ENCODE data around the gene NRBF2. TPM values are rescaled to one million over a fixed set of nuclear protein-coding genes. Genes with fewer than 3 reads are reported as not detected.

The NRBF2 gene
- total RNA-seq, 1 experiment from 2014 or later, result 44.9 TPM

DNA sequence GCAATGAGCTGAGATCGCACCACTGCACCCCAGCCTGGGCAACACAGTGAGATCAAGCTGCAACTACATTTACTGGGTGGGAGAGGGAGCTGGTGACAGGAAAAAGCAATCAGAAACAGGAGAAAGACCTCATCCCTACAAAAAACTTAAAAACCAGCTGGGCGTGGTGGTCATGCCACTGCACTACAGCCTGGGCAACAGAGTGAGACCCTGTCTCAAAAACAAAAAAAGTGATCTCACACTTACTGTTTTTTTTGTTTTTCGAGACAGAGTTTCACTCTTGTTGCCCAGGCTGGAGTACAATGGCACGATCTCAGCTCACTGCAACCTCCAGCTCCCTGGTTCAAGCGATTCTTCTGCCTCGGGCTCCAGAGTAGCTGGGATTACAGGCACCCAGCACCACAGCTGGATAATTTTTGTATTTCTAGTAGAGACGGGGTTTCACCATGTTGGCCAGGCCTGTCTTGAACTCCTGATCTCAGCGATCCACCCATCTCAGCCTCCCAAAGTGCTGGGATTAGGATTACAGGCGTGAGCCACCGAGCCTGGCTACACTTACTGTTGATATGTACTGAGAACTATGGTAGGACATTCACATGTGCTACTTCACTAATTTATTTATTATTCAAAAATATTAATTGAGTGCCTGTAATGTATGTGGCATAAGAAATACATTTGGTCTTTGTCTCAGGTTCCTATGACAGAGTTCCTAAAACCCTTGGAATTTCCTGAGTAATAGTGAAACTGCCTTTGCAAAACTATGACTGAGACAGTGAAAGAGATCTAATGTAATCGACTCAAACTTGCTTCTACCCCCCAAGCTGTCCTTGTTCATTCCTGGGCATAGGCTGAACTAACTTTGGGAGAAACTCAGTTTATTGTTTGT, 27.7 kb upstream of the NRBF2 start:
- ChIA-PET POLR2A (interaction anchor here (0.6 to 2.2 kb wide), 3 partner anchors 10 to 472 kb away, joined by 3 to 11 read pairs (median 3); partner anchors contain the start of gene NRBF2), CTCF (interaction anchor here (0.6 to 1.4 kb wide), 4 partner anchors 11 to 1441 kb away, joined by 3 to 5 read pairs (median 4); no protein-coding TSS in a partner anchor)
- no peaks in the 10 kb centered on the region for H3K36me3 Mint-ChIP-seq (ENCODE audit: insufficient read depth, unreplicated experiment)
- no peak for DNase-seq (ENCODE audit: unreplicated experiment)
- H3K9me3 Mint-ChIP-seq (ENCODE audit: unreplicated experiment), result no peaks in the 10 kb centered on the region
- H3K4me1 Mint-ChIP-seq (ENCODE audit: insufficient read depth, unreplicated experiment), result peaks cover 14% of the 10 kb centered on the region
- TSS peak; percentile 98 for BruUV-seq (replicated peaks)
- intact Hi-C loops (cut with micrococcal nuclease), result no loop called here
- TF ChIP-seq, protein P1, sequence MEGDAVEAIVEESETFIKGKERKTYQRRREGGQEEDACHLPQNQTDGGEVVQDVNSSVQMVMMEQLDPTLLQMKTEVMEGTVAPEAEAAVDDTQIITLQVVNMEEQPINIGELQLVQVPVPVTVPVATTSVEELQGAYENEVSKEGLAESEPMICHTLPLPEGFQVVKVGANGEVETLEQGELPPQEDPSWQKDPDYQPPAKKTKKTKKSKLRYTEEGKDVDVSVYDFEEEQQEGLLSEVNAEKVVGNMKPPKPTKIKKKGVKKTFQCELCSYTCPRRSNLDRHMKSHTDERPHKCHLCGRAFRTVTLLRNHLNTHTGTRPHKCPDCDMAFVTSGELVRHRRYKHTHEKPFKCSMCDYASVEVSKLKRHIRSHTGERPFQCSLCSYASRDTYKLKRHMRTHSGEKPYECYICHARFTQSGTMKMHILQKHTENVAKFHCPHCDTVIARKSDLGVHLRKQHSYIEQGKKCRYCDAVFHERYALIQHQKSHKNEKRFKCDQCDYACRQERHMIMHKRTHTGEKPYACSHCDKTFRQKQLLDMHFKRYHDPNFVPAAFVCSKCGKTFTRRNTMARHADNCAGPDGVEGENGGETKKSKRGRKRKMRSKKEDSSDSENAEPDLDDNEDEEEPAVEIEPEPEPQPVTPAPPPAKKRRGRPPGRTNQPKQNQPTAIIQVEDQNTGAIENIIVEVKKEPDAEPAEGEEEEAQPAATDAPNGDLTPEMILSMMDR (IDR thresholded peaks at IDR 0.05; ENCODE audit: unreplicated experiment), result no peak
- no peak overlapping the region for H3K4me3 Mint-ChIP-seq (ENCODE audit: unreplicated experiment)
- H3K27me3 Mint-ChIP-seq (ENCODE audit: insufficient read depth, unreplicated experiment), result no peaks in the 10 kb centered on the region
- peak overlapping the region; percentile 84 for H3K27ac Mint-ChIP-seq (ENCODE audit: low read depth, unreplicated experiment)

DNA sequence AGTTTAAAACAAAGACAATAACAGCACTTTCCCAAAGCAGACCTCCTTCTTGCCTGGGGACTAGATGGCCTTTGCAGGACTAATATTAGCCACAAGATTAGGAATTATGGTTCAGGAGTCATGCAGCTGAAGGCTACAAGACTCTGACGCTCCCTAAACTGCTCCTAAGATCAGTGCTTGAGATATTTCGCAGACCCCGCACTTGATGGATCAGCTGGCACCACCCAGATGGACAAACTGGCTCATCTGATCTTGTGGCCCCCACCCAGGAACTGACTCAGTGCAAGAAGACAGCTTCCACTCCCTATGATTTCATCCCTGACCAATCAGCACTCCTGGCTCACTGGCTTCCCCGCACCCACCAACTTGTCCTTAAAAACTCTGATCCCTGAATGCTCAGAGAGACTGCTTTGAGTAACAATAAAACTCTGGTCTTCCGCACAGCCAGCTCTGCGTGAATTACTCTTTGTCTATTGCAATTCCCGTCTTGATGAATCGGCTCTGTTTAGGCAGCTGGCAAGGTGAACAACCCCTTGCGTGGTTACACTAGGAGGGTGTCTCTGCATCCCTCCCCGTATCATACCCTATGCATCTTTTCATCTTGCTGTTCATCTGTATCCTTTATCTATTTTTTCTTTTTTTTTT, 26.9 kb upstream of the NRBF2 start:
- peak overlapping the region; percentile 36 for H3K4me3 Mint-ChIP-seq (ENCODE audit: unreplicated experiment)
- POLR2A ChIA-PET, result interaction anchor here (0.8 to 2.2 kb wide), 2 partner anchors 9 to 27 kb away, joined by 3 to 11 read pairs; partner anchors contain the start of gene NRBF2
- TF ChIP-seq, protein P1 (IDR thresholded peaks at IDR 0.05; ENCODE audit: unreplicated experiment), result no peak
- CTCF ChIA-PET, result interaction anchor here (1.4 kb wide), 1 partner anchor 13 kb away, joined by 5 read pairs; no protein-coding TSS in a partner anchor
- intact Hi-C loops (cut with micrococcal nuclease), result no loop called here
- no peaks in the 10 kb centered on the region for H3K27me3 Mint-ChIP-seq (ENCODE audit: insufficient read depth, unreplicated experiment)
- no peaks in the 10 kb centered on the region for H3K36me3 Mint-ChIP-seq (ENCODE audit: insufficient read depth, unreplicated experiment)
- peaks cover 8% of the 10 kb centered on the region for H3K4me1 Mint-ChIP-seq (ENCODE audit: insufficient read depth, unreplicated experiment)
- H3K27ac Mint-ChIP-seq (ENCODE audit: low read depth, unreplicated experiment), result peak overlapping the region; percentile 84
- BruUV-seq (replicated peaks), result no TSS peak
- peak; percentile 39 for DNase-seq (ENCODE audit: unreplicated experiment)
- no peaks in the 10 kb centered on the region for H3K9me3 Mint-ChIP-seq (ENCODE audit: unreplicated experiment)

DNA sequence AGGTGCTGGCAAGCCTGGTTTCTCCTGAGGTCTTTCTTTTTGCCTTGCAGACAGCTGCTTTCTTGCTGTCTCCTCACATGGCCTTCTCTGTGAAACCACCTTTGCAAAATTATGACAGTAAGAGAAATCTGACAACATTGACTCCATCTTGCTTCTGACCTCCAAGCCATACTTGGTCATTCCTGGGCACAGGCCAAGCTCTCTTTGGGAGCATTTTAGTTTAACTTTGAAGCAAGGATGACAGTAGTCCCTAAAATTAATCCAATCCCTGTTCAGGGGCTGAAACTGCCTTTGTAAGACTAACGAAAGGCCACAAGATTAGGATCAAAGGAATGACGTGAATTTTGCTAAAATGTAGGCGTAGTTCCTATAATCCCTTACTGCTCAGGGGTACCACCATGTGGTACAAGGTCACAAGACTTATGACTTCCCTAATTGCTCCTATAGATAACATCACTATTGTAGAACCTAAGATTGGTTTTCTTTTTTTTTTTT, 25.1 kb upstream of the NRBF2 start:
- TF ChIP-seq, protein P1 (IDR thresholded peaks at IDR 0.05; ENCODE audit: unreplicated experiment), result no peak
- ChIA-PET CTCF (interaction anchor here (0.7 kb wide), 1 partner anchor 13 kb away, joined by 3 read pairs; no protein-coding TSS in a partner anchor), POLR2A (no interaction called here)
- no TSS peak for BruUV-seq (replicated peaks)
- no peaks in the 10 kb centered on the region for H3K36me3 Mint-ChIP-seq (ENCODE audit: insufficient read depth, unreplicated experiment)
- H3K4me1 Mint-ChIP-seq (ENCODE audit: insufficient read depth, unreplicated experiment), result peaks cover 7% of the 10 kb centered on the region
- no peak overlapping the region for H3K4me3 Mint-ChIP-seq (ENCODE audit: unreplicated experiment)
- intact Hi-C loops (cut with micrococcal nuclease), result no loop called here
- no peak for DNase-seq (ENCODE audit: unreplicated experiment)
- no peak overlapping the region for H3K27ac Mint-ChIP-seq (ENCODE audit: low read depth, unreplicated experiment)
- no peaks in the 10 kb centered on the region for H3K9me3 Mint-ChIP-seq (ENCODE audit: unreplicated experiment)
- H3K27me3 Mint-ChIP-seq (ENCODE audit: insufficient read depth, unreplicated experiment), result no peaks in the 10 kb centered on the region

DNA sequence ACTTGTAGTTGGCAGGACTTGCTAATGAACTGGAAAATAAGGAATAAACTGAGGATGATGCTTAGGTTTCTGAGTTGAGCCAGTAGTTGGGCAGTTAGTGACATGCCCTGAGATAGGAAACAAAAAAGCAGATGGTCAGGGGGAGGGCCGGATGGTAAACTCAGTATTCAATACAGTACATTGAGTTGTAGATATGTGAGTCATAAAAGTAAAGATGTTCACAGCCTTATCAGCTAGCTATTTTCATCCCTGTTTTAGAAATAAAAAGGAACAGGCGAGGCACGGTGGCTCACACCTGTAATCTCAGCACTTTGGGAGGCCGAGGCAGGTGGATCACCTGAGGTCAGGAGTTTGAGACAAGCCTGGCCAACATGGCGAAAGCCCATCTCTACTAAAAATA, 22.2 kb upstream of the NRBF2 start:
- Mint-ChIP-seq H3K4me1 (ENCODE audit: insufficient read depth, unreplicated experiment) (peaks cover 28% of the 10 kb centered on the region), H3K36me3 (ENCODE audit: insufficient read depth, unreplicated experiment) (no peaks in the 10 kb centered on the region), H3K9me3 (ENCODE audit: unreplicated experiment) (no peaks in the 10 kb centered on the region), H3K27ac (ENCODE audit: low read depth, unreplicated experiment) (no peak overlapping the region), H3K27me3 (ENCODE audit: insufficient read depth, unreplicated experiment) (no peaks in the 10 kb centered on the region), H3K4me3 (ENCODE audit: unreplicated experiment) (no peak overlapping the region)
- intact Hi-C loops (cut with micrococcal nuclease), result no loop called here
- POLR2A ChIA-PET, result interaction anchor here (7.7 kb wide), 1 partner anchor 21 kb away, joined by 154 read pairs; the partner anchor contains the start of gene NRBF2
- DNase-seq (ENCODE audit: unreplicated experiment), result no peak
- BruUV-seq (replicated peaks), result no TSS peak
- CTCF ChIA-PET, result interaction anchor here (1.7 kb wide), 1 partner anchor 47 kb away, joined by 6 read pairs; no protein-coding TSS in a partner anchor
- TF ChIP-seq, protein P1 (IDR thresholded peaks at IDR 0.05; ENCODE audit: unreplicated experiment), result no peak
